Stimulated activated CD4-positive, alpha-beta T cell treated with anti-CD3 and anti-CD28 coated beads, Interleukin-12 subunit alpha, Interleukin-12 subunit beta, amount 100 ng/mL, for 48 hours (primary cell): Measurements from ENCODE around the gene THBS1.

ENCODE experiments used
- DNase-seq, 3 donors: peaks; one replicate each; pipeline ENCODE4 v3.0.0-alpha.2; 2020; ENCODE audit warnings: low read depth in 2 of 3, low spot score in 1 of 3

Gene THBS1

DNA sequence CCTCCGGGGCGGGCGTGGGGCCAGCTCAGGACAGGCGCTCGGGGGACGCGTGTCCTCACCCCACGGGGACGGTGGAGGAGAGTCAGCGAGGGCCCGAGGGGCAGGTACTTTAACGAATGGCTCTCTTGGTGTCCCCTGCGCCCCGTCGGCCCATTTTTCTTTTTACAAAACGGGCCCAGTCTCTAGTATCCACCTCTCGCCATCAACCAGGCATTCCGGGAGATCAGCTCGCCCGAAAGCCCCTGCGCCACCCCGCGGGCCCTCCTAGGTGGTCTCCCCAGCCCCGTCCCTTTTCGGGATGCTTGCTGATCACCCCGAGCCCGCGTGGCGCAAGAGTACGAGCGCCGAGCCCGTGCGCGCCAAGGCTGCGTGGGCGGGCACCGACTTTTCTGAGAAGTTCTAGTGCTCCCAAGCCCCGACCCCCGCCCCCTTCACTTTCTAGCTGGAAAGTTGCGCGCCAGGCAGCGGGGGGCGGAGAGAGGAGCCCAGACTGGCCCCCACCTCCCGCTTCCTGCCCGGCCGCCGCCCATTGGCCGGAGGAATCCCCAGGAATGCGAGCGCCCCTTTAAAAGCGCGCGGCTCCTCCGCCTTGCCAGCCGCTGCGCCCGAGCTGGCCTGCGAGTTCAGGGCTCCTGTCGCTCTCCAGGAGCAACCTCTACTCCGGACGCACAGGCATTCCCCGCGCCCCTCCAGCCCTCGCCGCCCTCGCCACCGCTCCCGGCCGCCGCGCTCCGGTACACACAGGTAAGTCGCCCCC, at the start of gene THBS1:
Gene THBS1, plus strand, starts transcription at position 595 of the 757 bp plus-strand sequence. CDS start 779 bp downstream, outside the sequence.
- peak in 1 of 3 donors; percentile 37 for DNase-seq

- no peak for DNase-seq
Observed at GRCh38 chr15:39534996-39535395, 45.9 kb upstream of the THBS1 start.

- no peak for DNase-seq
Observed at GRCh38 chr15:39535466-39535865, 45.4 kb upstream of the THBS1 start.

GRCh38 chr15:39538936-39539335, 41.9 kb upstream of the THBS1 start:
- no peak for DNase-seq

- no peak for DNase-seq
Observed at GRCh38 chr15:39539466-39539865, 41.4 kb upstream of the THBS1 start.

- no peak for DNase-seq
Observed at GRCh38 chr15:39539973-39540558, 40.8 kb upstream of the THBS1 start.

GRCh38 chr15:39542385-39543065, 38.4 kb upstream of the THBS1 start:
- DNase-seq, result no peak

DNA sequence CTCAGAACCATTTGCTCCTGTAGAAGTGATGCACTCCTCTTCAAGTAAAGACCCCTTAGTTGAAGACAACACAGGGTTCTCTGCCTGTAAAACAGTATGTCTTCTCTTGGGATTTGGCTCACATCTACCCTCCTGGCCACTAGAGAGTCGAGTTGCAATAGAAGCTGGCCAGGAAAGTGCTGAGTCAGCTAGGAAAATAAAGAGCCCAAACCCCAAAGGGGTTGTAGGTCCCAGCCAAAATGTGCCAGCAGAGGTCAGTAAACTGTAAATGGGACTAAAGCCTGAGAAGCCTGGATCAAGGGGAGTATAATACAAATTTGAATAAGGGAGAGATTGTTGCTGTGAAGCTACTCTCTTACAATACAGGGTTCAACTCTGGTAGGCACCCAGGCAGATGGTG, 37.2 kb upstream of the THBS1 start:
- no peak for DNase-seq

- no peak for DNase-seq
Observed at GRCh38 chr15:39546842-39547241, 34.0 kb upstream of the THBS1 start.

- DNase-seq, result no peak
Observed at GRCh38 chr15:39548561-39548960, 32.3 kb upstream of the THBS1 start.

DNA sequence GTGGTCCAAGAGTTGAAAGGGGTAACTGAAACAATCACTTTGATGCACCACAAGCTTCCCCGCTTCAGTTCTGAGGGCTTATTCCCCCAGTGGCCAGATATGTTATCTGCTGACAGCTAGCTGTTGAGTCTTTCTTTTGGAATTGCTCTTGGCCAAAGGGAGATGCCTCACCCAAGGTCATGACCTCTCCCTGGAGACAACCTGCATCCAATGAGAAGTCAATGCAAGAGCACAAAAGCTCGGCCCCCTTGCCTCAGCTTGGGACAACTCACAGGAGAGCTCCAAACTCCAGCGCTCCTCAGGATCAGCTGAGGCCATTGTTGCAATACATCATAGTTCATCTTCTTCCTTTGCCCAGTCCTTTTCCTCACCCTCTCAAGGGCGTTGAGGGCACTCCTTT, 31.0 kb upstream of the THBS1 start:
- DNase-seq, result no peak

DNA sequence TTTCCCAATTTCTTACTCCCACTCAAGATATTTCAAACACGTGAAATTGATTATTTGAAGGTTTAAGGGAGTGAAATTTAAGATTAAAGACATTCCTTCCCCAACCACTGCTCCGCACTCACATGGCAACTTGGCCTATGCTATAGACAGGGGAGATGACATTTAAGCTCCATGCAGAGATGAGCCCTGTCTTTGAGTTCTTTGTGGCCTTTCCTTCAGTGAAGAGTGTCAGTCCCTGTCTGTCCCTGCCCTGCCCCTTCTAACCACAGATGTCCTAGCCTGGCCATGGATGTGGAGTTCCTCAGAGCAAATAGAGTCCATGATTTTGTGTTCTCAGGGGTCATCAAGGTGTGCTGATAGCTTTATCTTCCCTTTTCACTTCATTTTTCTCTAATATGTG, 29.4 kb upstream of the THBS1 start:
- DNase-seq, result no peak

DNA sequence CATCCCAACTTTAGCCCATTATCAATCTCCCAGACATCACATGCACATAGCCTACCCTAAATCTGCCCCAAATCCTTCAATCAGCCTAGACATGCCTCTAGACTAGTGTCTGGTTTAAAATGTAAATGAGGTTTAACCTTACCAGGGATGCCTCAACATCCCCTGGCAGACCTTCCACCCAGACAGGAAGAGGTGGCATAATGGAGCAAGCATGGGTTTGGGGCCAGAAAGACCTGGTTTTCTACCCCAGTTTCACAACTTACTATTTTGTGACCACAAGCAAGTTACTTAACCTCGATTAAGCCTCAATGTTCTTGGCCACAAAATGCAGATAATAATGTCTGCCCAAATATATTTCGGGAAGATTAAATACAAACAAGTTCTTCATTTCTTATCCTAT, 28.3 kb upstream of the THBS1 start:
- no peak for DNase-seq

DNA sequence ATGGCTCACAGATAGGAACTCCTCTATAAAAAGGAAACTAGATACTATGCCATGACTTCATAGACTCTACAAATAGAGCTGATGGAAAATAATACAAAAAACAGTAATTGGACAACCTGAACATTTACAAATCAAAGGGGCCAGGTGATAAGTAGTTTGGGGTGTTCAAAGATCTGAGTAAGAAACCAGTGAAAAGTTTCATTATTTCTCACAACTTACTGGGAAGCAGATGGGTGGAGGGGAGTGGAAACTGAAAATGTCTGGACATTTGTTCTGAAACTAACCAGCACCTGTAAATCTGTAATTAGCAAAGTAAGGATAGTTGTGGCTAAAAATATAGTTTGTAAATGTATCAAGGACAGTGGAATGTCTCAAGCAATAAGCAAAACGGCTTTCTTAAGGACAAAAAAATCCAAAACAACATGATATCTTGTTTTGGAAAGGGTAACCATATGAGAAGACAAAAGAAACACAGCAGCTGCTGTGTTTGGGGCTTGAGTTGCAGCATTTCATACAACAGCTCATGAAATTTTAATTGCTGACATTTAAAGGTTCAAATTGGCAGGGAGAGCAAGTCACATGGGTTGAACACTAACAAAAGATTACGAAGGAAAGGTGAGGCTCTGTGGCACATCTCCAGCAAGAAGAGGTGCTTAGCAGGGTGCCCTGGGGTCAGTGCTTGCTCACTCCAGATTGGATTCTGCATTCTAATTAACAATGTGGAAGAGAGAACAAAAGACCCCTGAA, 26.8 kb upstream of the THBS1 start:
- DNase-seq, result no peak

GRCh38 chr15:39554746-39555387, 26.0 kb upstream of the THBS1 start:
- DNase-seq, result no peak

DNA sequence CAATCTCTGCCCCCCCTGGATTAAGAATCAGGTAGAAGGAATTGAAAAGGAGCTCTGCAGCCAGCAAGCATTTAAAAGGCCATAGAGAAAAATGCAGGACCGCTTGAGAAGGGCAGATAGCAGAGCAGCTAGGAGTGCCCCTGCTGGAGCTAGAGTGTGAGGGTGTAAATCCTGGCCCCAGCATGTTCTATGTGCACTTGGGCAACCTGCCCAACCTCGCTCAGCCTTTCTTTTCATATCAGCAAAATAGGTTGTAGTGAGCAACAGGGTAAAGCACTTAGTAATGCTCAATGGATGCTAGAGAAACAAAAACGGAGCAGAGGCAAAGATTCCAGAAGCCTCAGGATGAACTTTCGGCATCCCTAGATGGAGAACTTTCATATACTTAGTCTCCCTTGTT, 25.0 kb upstream of the THBS1 start:
- no peak for DNase-seq

- no peak for DNase-seq
Observed at GRCh38 chr15:39556461-39556860, 24.4 kb upstream of the THBS1 start.

GRCh38 chr15:39558421-39558820, 22.5 kb upstream of the THBS1 start:
- DNase-seq, result no peak

- no peak for DNase-seq
Observed at GRCh38 chr15:39564972-39565665, 15.8 kb upstream of the THBS1 start.

GRCh38 chr15:39565851-39566250, 15.0 kb upstream of the THBS1 start:
- no peak for DNase-seq

GRCh38 chr15:39573287-39573686, 7.6 kb upstream of the THBS1 start:
- no peak for DNase-seq
